Sigmoid colon (tissue), 4 donors: Measurements from ENCODE around the gene FILIP1.

Experiments
- CTCF ChIP-seq, 4 experiments: fragments of 450-650 bp in 3 of 4; fragments of 200-600 bp in 1 of 4; IDR thresholded peaks; one replicate each; pipeline ENCODE4 v1.5.1; 2016 to 2019; ENCODE audit warnings: antibody characterized with exemption in 4 of 4, mild to moderate bottlenecking in 3 of 4, moderate library complexity in 2 of 4
- POLR2AphosphoS5 ChIP-seq, 4 donors: sonication (generic); formaldehyde crosslinking; IDR thresholded peaks; one replicate each; pipeline ENCODE4 v1.6.1; 2017; ENCODE audit warnings: antibody characterized with exemption in 4 of 4

- TF ChIP-seq CTCF (IDR thresholded peaks at IDR 0.05) (no peak), POLR2AphosphoS5 (IDR thresholded peaks at IDR 0.05) (no peak)
Observed at GRCh38 chr6:75438013-75438431, 55.6 kb downstream of the FILIP1 start.
